DMS 273 (cell line): ENCODE data around the gene EPB41L1.
A peak's percentile ranks its signal among the peaks of the same experiment; 100 is the strongest.

Source experiments
- DNase-seq: peaks from one replicate; lab custom pipeline; 2025; ENCODE audit not compliant: unreplicated experiment; lab: John Stamatoyannopoulos, UW

The EPB41L1 gene

DNA sequence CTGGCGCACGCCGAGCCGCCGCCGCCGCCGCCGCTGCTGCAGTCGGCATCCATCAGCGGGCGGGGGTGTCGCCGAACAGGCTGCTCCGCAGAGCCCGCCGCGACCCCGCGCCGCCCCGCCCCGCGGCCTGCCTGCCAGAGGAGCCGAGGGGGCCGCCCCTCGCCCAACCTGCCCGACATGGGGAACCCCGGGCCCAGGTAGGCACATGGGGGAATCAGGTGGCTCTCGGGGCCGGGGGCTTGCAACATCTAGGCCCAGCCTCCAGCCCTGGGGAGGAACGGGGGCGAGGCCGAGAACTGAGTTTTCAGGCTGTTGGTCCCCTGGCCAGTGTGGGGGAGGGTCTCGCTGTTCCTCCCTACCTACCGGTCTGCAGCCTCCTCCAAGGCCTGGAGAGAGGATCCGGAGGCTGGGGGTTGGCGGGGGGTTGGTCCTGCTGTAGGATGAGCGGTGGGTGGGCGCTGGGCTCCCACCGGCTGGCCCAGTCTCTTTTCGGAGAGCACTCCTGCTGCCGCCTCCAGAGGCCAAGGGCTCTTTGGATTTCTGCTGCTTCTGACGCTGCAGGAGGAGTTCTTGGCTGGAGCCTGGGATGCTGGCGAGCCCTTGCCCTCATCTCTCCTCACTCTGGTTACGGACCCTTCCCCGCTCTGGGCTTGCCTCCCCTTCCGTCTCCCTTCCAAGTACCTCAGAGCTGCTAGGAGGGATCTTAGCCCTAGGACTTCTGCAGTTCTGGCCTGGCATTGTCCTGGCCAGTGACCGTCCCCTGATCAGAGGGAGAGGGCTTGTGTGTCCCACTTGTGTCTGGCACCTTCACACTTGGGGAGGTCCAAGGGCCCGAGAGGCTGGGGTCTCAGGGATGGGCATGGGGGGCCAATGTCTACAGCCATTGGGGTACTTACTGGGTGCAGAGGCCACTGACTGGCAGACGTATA is at the start of gene EPB41L1:
TSS of gene EPB41L1 (plus strand) at position 41 of the 929 bp plus-strand sequence. CDS start 19,038 bp downstream, outside the sequence.
- peak; percentile 61 for DNase-seq

DNA sequence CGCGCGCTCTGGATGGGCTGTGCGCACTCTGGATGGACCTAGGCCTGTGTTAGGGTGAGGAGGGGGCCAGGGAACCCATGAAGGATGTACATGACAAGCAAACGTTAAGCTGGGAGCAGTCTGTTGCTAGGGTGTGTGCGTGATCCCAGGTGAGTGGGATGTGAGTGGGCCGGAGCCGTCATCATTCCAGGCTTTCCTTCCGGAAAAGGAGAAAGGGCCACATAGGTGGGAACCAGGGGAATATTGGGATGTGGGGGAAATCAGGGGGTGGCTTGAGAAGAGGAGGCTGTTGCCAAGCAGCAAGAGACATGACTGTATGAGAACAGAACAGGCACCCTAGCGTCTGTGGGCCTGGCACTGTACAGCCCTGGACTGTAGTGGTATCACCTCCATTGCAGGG is 49.7 kb upstream of the EPB41L1 start:
- DNase-seq, result no peak

GRCh38 chr20:36105711-36106226 is 48.8 kb upstream of the EPB41L1 start:
- DNase-seq, result no peak

GRCh38 chr20:36106606-36107005 is 47.9 kb upstream of the EPB41L1 start:
- no peak for DNase-seq

DNA sequence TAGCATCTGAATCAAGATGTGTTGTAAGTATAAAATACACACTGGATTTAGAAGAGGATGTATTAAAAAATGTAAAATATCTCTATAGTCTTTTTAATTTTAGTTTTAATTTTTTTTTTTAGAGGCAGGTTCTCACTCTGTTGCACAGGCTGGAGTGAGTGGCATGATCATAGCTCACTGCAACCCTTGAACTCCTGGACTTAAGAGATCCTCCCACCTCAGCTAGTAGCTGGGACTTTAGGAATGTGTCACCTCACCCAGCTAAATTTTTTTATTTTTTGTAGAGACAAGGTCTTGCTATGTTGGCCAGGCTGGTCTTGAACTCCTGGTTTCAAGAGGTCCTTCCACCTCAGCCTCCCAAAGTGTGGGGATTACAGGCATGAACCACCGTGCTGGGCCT is 46.7 kb upstream of the EPB41L1 start:
- DNase-seq, result no peak

- no peak for DNase-seq
Observed at GRCh38 chr20:36109251-36109947, 45.1 kb upstream of the EPB41L1 start.

DNA sequence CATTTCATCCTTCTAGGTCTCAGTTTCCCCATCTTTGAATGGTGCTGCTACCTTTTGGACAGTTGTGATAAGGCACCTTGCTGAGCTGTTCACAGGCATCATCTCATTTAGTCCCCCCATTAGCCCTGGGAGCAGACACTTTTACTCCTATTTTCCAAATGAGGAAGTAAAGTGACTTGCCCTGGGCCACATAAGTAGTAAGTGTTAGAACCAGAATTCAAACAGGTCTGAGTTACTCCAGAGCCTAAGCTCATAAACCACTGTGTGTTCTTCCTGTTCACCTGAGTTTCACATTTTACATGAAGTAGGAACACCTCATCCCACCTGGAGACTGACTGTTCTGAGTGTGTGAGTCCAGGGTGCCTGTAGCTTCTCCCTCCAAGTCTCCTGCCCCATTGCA is 43.5 kb upstream of the EPB41L1 start:
- DNase-seq, result no peak

GRCh38 chr20:36112112-36112511 is 42.4 kb upstream of the EPB41L1 start:
- DNase-seq, result no peak

DNA sequence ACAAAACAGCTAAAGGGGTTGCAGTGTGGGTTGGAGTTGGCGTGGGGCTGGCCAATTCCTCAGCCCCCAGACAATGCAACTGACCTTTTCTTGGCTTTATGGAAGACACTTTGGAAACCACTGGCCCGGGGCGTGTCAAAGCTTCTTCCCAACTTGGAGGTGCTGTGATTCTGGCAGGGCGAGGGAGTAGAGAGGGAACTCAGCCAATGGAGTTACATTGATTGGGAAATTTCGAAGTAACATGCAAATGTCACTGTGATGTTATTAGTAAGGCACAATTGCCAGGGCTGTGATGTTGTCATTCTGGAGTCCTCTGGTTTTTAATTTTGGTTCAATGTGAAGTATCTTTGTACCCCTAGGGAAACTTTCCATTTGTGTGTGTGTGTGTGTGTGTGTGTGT is 41.5 kb upstream of the EPB41L1 start:
- no peak for DNase-seq

- no peak for DNase-seq
Observed at GRCh38 chr20:36113566-36114250, 40.8 kb upstream of the EPB41L1 start.

DNA sequence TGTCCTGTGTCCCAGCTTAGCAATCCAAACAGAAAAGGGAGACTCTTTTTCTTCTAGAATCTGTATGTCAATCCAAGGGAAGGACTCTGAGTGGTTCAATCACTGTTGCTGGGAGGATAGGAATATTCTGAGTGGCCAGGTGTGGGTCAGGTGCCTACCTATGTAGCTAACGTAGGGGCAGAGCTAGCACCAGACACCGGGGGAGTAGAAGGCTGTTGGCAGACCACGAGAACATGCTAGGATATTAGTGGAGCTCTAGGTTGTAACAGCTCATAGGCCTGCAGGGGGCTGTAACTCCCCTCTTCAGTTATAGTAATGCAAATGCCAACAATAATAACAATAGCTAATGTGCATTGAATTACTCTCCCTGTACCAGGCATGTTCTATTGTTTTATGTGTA is 39.8 kb upstream of the EPB41L1 start:
- DNase-seq, result no peak

DNA sequence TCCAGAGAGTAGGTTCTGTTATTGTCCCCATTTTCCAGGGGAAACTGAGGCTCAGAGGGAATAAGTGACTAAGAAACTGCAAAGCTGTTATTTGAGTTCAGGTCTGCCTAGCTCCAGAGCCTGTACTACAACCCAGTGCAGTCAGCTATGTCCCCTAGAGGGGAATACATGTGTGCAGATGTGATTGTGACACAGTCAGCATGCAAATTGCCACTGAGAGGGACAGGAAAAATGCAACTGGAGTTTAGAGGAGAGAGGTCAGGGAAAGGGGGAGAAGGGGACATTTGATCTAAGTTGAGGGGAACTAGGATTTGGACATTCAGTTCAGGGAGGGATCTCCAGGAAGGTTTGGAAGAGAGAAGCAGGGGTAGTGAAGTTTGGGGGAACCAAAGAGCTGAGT is 38.6 kb upstream of the EPB41L1 start:
- no peak for DNase-seq

- no peak for DNase-seq
Observed at GRCh38 chr20:36116807-36117441, 37.6 kb upstream of the EPB41L1 start.

DNA sequence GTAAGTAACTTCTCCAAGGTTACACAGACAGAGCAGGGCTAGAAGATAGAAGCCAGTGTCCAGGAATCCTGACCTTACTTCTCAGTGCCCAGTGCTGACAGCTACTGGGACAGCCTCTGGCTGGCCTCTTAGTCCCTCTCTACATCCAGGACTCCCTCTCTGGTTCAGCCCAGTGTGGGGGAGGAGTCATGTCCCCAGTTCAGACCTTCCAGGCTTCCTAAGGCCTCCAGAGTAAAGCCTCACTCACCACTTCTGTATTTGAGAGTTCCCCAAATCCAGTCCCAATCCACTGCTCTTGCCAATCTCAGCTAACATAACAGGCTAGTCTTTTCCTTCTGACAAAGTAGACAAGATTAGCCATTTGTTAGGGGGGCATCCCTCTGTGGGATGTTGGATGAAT is 36.9 kb upstream of the EPB41L1 start:
- no peak for DNase-seq

DNA sequence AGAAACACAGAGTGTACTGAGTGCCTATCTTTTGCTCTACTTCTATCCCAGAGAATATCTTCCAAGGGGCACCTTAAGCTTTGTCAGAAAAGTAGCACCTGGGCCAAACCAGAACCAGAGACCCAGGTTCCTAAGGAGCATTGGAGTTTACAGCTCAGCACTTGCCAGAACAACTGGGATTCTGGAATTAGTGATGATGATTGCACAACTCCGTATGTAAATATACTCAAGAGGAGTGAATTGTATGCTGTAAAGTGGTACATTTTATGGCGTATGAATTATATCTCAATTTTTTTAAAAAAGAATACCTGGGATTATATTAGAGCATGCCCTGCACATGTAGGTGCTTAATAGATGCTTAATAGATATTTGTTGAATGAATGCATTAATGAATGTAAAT is 36.2 kb upstream of the EPB41L1 start:
- DNase-seq, result no peak

DNA sequence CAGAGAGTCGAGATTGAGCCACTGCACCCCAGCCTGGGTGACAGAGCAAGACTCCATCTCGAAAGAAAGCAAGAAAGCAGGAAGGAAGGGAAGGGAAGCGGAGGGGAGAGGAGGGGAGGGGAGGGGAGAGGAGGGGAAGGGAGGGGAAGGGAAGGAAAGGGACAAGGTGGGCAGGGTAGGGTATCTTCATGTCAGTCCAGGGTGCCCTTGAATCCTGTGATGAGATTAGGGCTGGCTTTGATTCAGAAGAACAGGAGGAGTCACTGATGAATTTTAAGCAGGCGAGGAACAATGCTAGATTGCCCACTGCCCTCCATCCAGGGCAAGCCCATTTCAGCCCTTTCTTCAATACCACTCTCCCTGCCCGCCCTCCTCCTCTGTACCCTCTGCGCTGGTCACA is 35.0 kb upstream of the EPB41L1 start:
- DNase-seq, result no peak

DNA sequence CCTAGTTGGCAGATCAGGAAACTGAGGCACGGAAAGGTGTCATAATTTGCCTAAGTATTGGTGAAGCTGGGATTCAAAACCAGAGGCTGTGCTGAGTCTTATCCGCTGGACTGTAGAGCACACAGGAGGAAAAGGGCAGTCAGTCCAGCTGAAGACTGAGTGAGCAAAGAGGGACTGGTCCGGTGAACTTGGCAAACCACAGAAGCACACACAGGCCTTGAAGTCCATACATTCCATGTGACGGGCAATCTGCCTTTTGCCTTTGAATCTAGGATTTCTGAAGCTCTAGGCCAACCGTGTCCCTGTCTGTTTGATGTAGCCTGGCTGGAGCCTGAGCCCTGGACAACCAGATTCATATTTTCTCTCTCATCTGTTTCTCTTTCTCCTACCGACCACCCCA is 34.3 kb upstream of the EPB41L1 start:
- DNase-seq, result no peak

GRCh38 chr20:36120991-36121390 is 33.5 kb upstream of the EPB41L1 start:
- DNase-seq, result no peak

DNA sequence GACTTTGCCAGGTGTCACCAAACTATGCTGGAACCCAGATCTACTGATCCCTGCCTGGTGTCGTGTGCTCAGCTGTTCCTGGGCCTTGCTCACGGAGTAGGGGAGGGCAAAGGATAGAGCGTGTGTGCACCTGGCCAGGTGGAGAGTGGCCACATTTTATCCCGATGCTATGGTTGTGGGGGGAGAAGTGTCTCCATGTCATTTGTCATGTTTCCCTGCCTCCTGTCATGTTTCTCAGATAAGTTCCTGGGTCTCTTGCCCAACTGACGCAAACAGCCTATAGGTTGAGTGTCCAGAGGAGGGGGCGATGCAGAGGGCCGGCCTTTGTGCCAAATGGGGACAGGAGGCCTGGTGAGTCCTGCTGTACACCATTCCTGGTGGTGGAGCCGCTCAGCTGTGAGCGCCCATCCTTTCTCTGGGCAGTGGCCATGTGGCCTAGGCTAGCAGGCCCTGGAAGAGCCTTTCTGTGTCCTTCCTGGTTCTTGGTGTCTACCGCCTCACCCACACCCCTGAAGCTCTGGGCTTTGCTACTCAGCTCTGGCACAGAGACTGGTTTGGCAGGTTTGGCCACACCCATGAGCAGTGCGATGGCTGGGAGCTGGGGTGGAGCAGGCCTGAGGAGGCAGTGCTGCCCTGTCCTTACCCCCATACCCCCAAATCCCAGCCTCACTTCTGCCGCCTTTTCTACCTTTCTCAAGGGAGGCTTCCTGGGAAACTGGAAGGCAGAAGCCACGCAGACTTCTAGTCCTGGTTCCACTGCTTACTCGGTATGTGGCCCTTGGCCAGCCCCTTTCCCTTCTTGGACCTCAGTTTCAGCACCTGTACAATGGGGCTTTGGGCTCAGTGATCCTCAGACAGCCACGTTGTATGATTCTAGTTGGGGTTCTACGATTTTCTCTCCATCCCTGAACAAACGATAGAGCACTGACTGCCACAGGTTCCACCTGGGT is 32.3 kb upstream of the EPB41L1 start:
- no peak for DNase-seq

- no peak for DNase-seq
Observed at GRCh38 chr20:36122931-36123288, 31.6 kb upstream of the EPB41L1 start.
